Endothelial cell (in vitro differentiated cells): Measurements from ENCODE around the gene PRPH2. TPM values are rescaled to one million over a fixed set of nuclear protein-coding genes. Genes with fewer than 3 reads are reported as not detected.
A peak's percentile ranks its signal among the peaks of the same experiment; 100 is the strongest.
"Not testable (repeated sequence)": the region's sequence is repeated elsewhere in the genome, so short reads cannot be mapped to it uniquely, and the experiment has no call there.

ENCODE experiments used
- DNase-seq: peaks from one replicate; pipeline ENCODE4 v3.0.0; 2021; ENCODE audit warnings: low spot score
- H3K27ac Mint-ChIP-seq: one replicate; pipeline ENCODE4 v1.8.0; 2021; ENCODE audit warnings: mixed read lengths, inconsistent platforms; ENCODE audit not compliant: unreplicated experiment
- H3K27me3 Mint-ChIP-seq: one replicate; pipeline ENCODE4 v1.8.0; 2021; ENCODE audit warnings: mild to moderate bottlenecking, moderate library complexity, mixed read lengths, inconsistent platforms; ENCODE audit not compliant: unreplicated experiment
- H3K36me3 Mint-ChIP-seq: one replicate; pipeline ENCODE4 v1.8.0; 2021; ENCODE audit warnings: mild to moderate bottlenecking, low read depth, mixed read lengths, inconsistent platforms; ENCODE audit not compliant: unreplicated experiment
- H3K4me1 Mint-ChIP-seq: one replicate; pipeline ENCODE4 v1.8.0; 2021; ENCODE audit warnings: mild to moderate bottlenecking, mixed read lengths, inconsistent platforms; ENCODE audit not compliant: unreplicated experiment
- H3K4me3 Mint-ChIP-seq: one replicate; pipeline ENCODE4 v1.8.0; 2021; ENCODE audit warnings: mild to moderate bottlenecking, mixed read lengths, inconsistent platforms; ENCODE audit not compliant: unreplicated experiment
- H3K9me3 Mint-ChIP-seq: one replicate; pipeline ENCODE4 v1.8.0; 2021; ENCODE audit warnings: mixed read lengths, inconsistent platforms; ENCODE audit not compliant: unreplicated experiment
- CTCF ChIP-seq: fragments of 200-600 bp; sonication (generic); IDR thresholded peaks from one replicate; pipeline ENCODE4 v1.5.0; 2021; ENCODE audit warnings: antibody characterized with exemption; ENCODE audit not compliant: unreplicated experiment
- total RNA-seq: library from RNA; stranded (reverse); fragmentation: NEBNext Ultra II Directional; extraction: Animal tissue kit (Norgen Biotek cat#: 25700); gene quantifications from one replicate; pipeline ENCODE4 v1.2.1, GENCODE V29; 2021; ENCODE audit not compliant: unreplicated experiment

PRPH2 gene
- total RNA-seq, 1 donor from 2014 or later = 0.15 TPM

DNA sequence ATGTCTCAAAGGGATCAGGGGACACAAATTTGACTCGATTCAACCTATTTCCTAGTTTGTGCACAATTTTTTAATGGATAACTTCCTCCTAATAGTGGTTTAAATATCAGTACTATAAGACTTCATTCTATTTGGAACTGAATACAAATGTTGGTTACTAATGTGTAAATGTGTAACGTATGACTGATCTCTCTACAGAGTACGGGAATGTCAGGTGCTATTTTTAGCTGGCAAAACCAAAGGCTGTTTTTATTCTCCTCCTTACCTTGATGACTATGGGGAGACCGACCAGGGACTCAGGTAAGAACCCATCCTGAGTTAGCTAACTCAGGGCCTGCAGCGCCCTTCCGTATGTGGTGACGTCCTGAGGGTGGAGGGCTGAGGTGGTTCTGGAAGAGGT lies 33.0 kb downstream of the PRPH2 start:
- H3K36me3 Mint-ChIP-seq = peaks cover 52% of the 10 kb centered on the region
- no peaks in the 10 kb centered on the region for H3K9me3 Mint-ChIP-seq
- H3K27me3 Mint-ChIP-seq = no peaks in the 10 kb centered on the region
- TF ChIP-seq CTCF = no peak
- H3K27ac Mint-ChIP-seq = no peak overlapping the region
- H3K4me1 Mint-ChIP-seq = peaks cover 15% of the 10 kb centered on the region
- no peak overlapping the region for H3K4me3 Mint-ChIP-seq
- DNase-seq = no peak

GRCh38 chr6:42688281-42688680 lies 34.1 kb downstream of the PRPH2 start:
- Mint-ChIP-seq H3K27ac (no peak overlapping the region), H3K9me3 (no peaks in the 10 kb centered on the region), H3K27me3 (no peaks in the 10 kb centered on the region), H3K4me3 (peak overlapping the region; percentile 10), H3K4me1 (peaks cover 9% of the 10 kb centered on the region), H3K36me3 (peaks cover 54% of the 10 kb centered on the region)
- DNase-seq = no peak
- TF ChIP-seq CTCF = no peak

GRCh38 chr6:42679358-42679757 lies 43.0 kb downstream of the PRPH2 start:
- TF ChIP-seq CTCF = no peak
- DNase-seq = no peak
- no peaks in the 10 kb centered on the region for H3K9me3 Mint-ChIP-seq
- no peaks in the 10 kb centered on the region for H3K4me1 Mint-ChIP-seq
- H3K27ac Mint-ChIP-seq = no peak overlapping the region
- peaks cover 26% of the 10 kb centered on the region for H3K36me3 Mint-ChIP-seq
- no peaks in the 10 kb centered on the region for H3K27me3 Mint-ChIP-seq
- H3K4me3 Mint-ChIP-seq = peak overlapping the region; percentile 68

DNA sequence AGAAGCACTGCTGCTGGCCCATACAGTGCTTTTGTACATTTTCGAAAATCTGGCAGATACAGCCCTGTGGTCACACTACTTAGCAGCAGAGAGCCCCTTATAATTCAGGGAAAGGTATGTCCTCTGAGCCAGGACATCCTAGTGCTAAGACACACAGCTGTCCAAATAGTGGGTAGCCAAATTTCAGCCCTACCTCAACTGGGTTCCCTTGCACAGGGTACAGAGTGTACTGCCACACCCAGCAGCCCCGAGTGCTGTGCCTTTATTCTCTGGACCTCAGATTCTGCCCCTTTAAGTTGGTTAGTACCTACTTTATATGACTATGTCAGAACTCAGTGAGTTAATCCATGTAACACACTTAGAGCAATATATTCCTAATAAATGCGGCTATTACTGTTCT lies 47.6 kb downstream of the PRPH2 start:
- Mint-ChIP-seq H3K9me3 (no peaks in the 10 kb centered on the region), H3K4me1 (no peaks in the 10 kb centered on the region), H3K36me3 (peaks cover 46% of the 10 kb centered on the region), H3K4me3 (no peak overlapping the region), H3K27me3 (no peaks in the 10 kb centered on the region), H3K27ac (no peak overlapping the region)
- no peak for DNase-seq
- TF ChIP-seq CTCF = no peak

DNA sequence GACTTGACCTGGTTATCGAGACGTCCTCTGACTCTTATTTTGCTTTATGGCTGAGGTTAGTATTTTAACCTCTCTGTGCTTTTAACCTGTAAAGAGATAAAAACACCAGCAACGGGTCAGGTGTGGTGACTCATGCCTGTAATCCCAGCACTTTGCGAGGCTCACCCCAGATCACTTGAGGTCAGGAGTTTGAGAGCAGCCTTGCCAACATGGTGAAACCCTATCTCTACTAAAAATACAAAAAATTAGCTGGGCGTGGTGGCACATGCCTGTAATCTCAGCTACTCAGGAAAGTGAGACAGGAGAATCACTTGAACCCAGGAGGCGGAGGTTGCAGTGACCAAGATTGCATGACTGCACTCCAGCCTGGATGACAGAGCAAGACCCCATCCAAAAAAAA lies 48.0 kb downstream of the PRPH2 start:
- H3K9me3 Mint-ChIP-seq, H3K27ac Mint-ChIP-seq, H3K27me3 Mint-ChIP-seq, H3K4me3 Mint-ChIP-seq, DNase-seq, H3K4me1 Mint-ChIP-seq: not testable (repeated sequence)
- H3K36me3 Mint-ChIP-seq = peaks cover 46% of the 10 kb centered on the region

DNA sequence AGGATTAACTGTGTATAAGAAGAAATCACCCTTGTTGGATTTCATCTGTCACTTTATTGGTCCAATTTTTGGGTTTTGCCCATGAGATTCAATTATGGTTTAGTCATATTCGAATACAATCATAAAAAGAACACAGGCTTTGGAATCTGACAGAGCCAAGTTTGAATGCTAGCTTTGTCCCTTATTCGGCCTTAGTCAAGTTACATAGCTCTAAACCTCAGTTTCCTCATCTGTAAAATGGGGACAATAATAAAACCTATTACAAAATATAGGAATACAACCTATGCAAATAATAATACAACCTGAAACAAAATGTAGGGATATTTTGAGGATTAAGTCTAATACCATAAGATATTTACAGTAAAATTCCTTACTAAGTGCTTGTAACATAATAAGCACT lies 57.7 kb downstream of the PRPH2 start:
- no peak for DNase-seq
- H3K9me3 Mint-ChIP-seq = no peaks in the 10 kb centered on the region
- H3K4me3 Mint-ChIP-seq = no peak overlapping the region
- no peaks in the 10 kb centered on the region for H3K4me1 Mint-ChIP-seq
- no peak overlapping the region for H3K27ac Mint-ChIP-seq
- H3K27me3 Mint-ChIP-seq = no peaks in the 10 kb centered on the region
- H3K36me3 Mint-ChIP-seq = peaks cover 25% of the 10 kb centered on the region
- no peak for TF ChIP-seq CTCF
